ENCODE measurements around the gene PUS7.

PUS7 gene

DNA sequence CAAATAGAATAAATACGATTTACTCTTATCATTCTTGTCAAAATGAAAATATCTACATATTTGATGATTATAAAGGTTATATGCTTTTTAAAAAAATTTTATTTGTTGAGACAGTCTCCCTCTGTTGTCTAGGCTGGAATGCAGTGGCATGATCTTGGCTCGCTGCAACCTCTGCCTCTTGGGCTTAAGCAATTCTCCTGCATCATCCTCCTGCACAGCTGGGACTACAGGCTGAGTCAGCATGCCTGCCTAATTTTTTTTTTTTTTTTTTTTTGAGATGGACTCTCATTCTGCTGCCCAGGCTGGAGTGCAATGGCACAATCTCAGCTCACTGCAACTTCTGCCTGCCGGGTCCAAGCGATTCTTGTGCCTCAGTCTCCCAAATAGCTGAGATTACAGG lies 48.9 kb downstream of the PUS7 start:
- H3K27ac ChIP-seq = no peak overlapping the region
- no peak for TF ChIP-seq ZFX (IDR thresholded peaks at IDR 0.05)
- TF ChIP-seq, protein P1, sequence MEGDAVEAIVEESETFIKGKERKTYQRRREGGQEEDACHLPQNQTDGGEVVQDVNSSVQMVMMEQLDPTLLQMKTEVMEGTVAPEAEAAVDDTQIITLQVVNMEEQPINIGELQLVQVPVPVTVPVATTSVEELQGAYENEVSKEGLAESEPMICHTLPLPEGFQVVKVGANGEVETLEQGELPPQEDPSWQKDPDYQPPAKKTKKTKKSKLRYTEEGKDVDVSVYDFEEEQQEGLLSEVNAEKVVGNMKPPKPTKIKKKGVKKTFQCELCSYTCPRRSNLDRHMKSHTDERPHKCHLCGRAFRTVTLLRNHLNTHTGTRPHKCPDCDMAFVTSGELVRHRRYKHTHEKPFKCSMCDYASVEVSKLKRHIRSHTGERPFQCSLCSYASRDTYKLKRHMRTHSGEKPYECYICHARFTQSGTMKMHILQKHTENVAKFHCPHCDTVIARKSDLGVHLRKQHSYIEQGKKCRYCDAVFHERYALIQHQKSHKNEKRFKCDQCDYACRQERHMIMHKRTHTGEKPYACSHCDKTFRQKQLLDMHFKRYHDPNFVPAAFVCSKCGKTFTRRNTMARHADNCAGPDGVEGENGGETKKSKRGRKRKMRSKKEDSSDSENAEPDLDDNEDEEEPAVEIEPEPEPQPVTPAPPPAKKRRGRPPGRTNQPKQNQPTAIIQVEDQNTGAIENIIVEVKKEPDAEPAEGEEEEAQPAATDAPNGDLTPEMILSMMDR (conservative IDR thresholded peaks at IDR 0.05) = no peak

DNA sequence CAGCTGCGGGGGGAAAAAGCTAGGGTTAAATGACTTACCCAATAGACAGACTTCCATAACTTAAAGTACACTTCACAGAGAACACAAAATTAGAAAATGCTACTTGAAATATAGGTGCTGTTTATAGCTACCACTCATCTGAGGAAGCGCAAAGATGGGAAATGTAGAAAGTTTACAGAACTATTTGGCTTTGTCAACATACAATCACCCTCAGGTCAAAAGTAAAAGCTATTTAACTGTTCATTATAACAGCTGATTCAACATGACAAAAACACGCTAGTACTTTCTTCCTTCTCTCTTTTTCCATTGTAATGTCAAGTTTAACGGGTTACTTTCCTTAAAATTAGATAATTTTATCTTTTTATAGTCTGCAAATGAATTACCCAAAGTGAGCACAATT lies 51.2 kb downstream of the PUS7 start:
- TF ChIP-seq, protein P1 (conservative IDR thresholded peaks at IDR 0.05) = no peak
- no peak for TF ChIP-seq ZFX (IDR thresholded peaks at IDR 0.05)
- no peak overlapping the region for H3K27ac ChIP-seq

DNA sequence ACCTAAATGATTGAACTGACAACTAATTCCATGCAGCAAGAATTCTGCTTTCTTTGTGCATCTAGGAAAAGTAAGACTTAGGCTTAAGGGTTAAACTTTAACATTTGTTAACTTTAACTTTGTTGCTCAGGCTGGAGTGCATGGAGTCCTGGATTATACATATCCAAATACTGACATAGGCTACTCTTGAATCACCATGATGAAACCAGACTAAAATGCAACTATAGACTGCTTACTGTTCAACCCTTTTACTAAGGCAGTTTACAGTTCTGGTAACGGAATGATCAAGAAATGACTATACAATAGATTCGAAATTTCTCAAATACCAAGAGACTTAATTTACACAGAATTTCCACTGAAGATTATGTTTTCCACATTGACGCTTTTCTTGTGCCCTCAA lies 52.0 kb downstream of the PUS7 start:
- TF ChIP-seq, protein P1 (conservative IDR thresholded peaks at IDR 0.05) = no peak
- TF ChIP-seq ZFX (IDR thresholded peaks at IDR 0.05) = no peak
- no peak overlapping the region for H3K27ac ChIP-seq

DNA sequence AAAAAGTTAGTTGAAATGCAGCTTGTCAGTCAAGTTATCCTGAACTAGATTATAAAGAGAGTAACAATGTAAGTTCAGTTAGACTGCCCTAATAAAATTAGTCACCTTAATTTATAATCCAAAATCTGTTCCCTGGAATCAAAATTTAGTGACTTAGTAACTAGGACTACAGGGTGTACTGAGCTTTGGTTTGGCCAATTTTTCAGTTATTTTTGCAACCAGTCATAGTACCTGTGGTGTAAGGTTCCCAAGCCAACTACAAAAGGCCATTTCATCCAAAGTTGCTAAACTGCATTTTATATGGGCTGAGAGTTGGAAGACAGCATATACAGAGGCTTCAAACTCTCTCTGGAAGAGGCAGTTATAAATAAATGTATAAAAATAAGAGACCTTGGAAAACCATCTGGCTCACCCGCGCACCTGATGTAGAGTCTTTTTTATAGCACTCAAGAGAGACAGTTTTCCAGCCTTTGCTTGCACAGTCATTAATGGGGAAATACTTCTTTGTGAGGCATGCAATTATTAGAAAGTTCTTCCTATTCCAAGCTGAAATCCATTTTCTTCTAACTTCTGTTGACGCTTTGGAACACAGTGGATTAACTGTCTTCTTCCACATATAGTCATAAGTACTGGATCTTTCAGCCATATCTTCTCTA lies 59.2 kb downstream of the PUS7 start:
- TF ChIP-seq, protein P1 (conservative IDR thresholded peaks at IDR 0.05) = no peak
- TF ChIP-seq ZFX (IDR thresholded peaks at IDR 0.05) = no peak
- no peak overlapping the region for H3K27ac ChIP-seq

DNA sequence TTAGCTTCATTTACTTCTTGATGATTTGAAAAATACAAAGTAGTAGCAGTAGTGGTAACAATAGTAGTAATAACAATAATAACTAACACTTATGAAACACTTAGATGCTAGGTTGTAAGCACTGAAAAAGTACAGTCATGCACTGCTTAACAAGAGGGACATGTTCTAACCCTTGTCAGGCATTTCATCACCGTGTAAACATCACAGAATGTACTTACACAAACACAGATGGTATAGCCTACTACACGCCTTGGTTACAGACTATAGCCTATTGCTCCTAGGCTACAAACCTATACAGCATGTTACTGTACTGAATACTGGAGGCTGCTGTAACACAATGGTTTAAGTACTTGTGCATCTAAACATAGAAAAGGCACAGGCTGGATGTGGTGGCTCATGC lies 60.6 kb downstream of the PUS7 start:
- 0 out of 2 replicates have a peak overlapping the region, but pooled peaks have one; percentile 0 for H3K27ac ChIP-seq
- TF ChIP-seq ZFX (IDR thresholded peaks at IDR 0.05) = no peak
- TF ChIP-seq, protein P1 (conservative IDR thresholded peaks at IDR 0.05) = no peak

DNA sequence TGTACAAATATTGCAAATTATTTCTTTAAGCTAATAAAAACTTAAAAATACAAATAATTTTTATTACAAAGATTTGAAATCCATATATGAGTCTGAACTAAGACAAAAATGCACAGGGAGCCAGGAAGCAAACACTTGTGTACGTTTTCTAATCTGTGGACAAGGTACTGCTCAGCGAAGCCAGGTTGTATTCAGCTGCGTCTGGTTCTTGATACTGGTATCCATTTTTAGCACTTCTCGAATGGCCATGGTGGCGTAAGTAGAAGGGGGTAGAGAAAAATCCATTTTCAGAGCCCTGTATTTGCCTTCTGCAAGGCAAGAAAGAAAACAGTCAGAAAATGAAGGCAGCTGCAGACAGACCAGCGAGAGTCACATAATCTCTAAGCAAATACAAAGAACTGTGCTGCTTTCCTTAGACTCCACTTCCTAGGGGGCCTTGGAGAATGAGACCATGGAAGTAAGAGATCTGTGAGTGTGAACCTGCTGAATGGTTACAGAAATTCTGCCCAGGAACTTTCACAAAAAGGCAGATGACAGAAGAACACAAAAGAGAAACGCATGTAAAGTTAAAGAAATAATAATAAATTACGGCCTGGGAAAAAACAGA lies 64.3 kb downstream of the PUS7 start:
- H3K27ac ChIP-seq = no peak overlapping the region
- TF ChIP-seq, protein P1 (conservative IDR thresholded peaks at IDR 0.05) = no peak
- TF ChIP-seq ZFX (IDR thresholded peaks at IDR 0.05) = no peak

DNA sequence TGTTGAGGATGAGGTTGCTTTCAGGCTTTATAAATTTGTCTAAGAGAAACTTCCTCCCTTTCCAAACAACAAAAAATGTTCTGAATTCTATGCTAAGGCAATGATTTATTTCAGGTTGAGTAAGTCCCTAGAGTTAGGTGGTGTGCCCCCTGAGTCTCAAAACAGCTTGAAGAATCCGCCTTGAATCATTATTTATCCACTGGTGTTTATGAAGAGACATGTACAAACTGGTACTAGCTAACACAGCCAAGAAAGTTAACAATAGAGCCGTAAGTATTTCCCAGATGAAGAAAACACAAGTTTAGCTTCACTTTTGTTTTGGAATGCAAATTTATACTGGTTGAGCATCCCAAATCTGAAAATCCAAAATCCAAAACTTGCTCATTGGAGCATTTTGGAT lies 67.2 kb downstream of the PUS7 start:
- H3K27ac ChIP-seq = no peak overlapping the region

More for the DNA sequence above, 67.2 kb downstream of the PUS7 start:
- TF ChIP-seq, protein P1 (conservative IDR thresholded peaks at IDR 0.05) = no peak
- no peak for TF ChIP-seq ZFX (IDR thresholded peaks at IDR 0.05)
